SK-N-SH treated with all-trans-retinoic acid at 6 μM for 48 hours (cell line): Measurements from ENCODE around the gene PLEKHG4B.

Source experiments
- ATAC-seq: fragments of 200-7000 bp; cut with Tn5 transposase; 3 replicates; pipeline ENCODE4 v1.9.1; 2020; ENCODE audit warnings: mild to moderate bottlenecking, moderate library complexity
- ARNTL ChIP-seq: fragments of 450-650 bp; formaldehyde crosslinking; IDR thresholded peaks from 2 replicates; pipeline ENCODE4 v1.5.0; 2020; ENCODE audit warnings: low read depth, mild to moderate bottlenecking, moderate library complexity, borderline replicate concordance
- BACH2 ChIP-seq: fragments of 250-450 bp; sonication (Bioruptor Pico); IDR thresholded peaks from 2 replicates; pipeline ENCODE4 v1.9.0; 2021; ENCODE audit warnings: mild to moderate bottlenecking, borderline replicate concordance
- CREB5 ChIP-seq: fragments of 250-450 bp; sonication (Bioruptor Pico); IDR thresholded peaks from 2 replicates; pipeline ENCODE4 v1.5.1; 2020; ENCODE audit warnings: low read depth, mild to moderate bottlenecking, moderate library complexity
- ESRRG ChIP-seq: fragments of 250-450 bp; sonication (Bioruptor Pico); IDR thresholded peaks from 2 replicates; pipeline ENCODE4 v1.6.1; 2021; ENCODE audit warnings: mild to moderate bottlenecking
- GLIS3 ChIP-seq: fragments of 250-450 bp; sonication (Bioruptor Pico); IDR thresholded peaks from 2 replicates; pipeline ENCODE4 v1.5.0; 2020; ENCODE audit warnings: mild to moderate bottlenecking, moderate library complexity
- ISL1 ChIP-seq: fragments of 250-450 bp; sonication (Bioruptor Pico); IDR thresholded peaks from 2 replicates; pipeline ENCODE4 v2.1.2; 2022; ENCODE audit warnings: mild to moderate bottlenecking, moderate library complexity
- RARB ChIP-seq: fragments of 250-450 bp; sonication (Bioruptor Pico); IDR thresholded peaks from 2 replicates; pipeline ENCODE4 v1.8.0; 2021; ENCODE audit warnings: mild to moderate bottlenecking, moderate library complexity
- SNAI2 ChIP-seq: fragments of 250-450 bp; sonication (Bioruptor Pico); IDR thresholded peaks from 2 replicates; pipeline ENCODE4 v1.5.0; 2020; ENCODE audit warnings: mild to moderate bottlenecking, moderate library complexity
- TCF4 ChIP-seq: fragments of 250-450 bp; sonication (Bioruptor Pico); IDR thresholded peaks from 2 replicates; pipeline ENCODE4 v1.8.0; 2021; ENCODE audit warnings: mild to moderate bottlenecking, moderate library complexity, borderline replicate concordance
- TOX ChIP-seq: fragments of 250-450 bp; sonication (Bioruptor Pico); IDR thresholded peaks from 2 replicates; pipeline ENCODE4 v1.8.0; 2021; ENCODE audit warnings: mild to moderate bottlenecking, moderate library complexity, borderline replicate concordance
- TSHZ2 ChIP-seq: fragments of 250-450 bp; sonication (Bioruptor Pico); IDR thresholded peaks from 2 replicates; pipeline ENCODE4 v1.5.0; 2020; ENCODE audit warnings: mild to moderate bottlenecking, moderate library complexity
- ZC3H10 ChIP-seq: fragments of 250-450 bp; sonication (Bioruptor Pico); IDR thresholded peaks from 2 replicates; pipeline ENCODE4 v1.5.1; 2021; ENCODE audit warnings: mild to moderate bottlenecking, moderate library complexity
- ZFP3 ChIP-seq: fragments of 250-450 bp; sonication (Bioruptor Pico); IDR thresholded peaks from 2 replicates; pipeline ENCODE4 v1.5.0; 2020; ENCODE audit warnings: mild to moderate bottlenecking, moderate library complexity
- ZFP30 ChIP-seq: fragments of 450-650 bp; formaldehyde crosslinking; IDR thresholded peaks from 2 replicates; pipeline ENCODE4 v1.5.0; 2022; ENCODE audit warnings: mild to moderate bottlenecking, moderate library complexity
- ZNF565 ChIP-seq: fragments of 450-650 bp; formaldehyde crosslinking; conservative IDR thresholded peaks from 2 replicates; pipeline ENCODE4 v1.5.0; 2020; ENCODE audit warnings: low read depth, mild to moderate bottlenecking, moderate library complexity
- ZNF70 ChIP-seq: fragments of 450-650 bp; formaldehyde crosslinking; IDR thresholded peaks from 2 replicates; pipeline ENCODE4 v1.5.0; 2020; ENCODE audit warnings: mild to moderate bottlenecking, moderate library complexity
- ZNF8 ChIP-seq: fragments of 450-650 bp; formaldehyde crosslinking; IDR thresholded peaks from 2 replicates; pipeline ENCODE4 v1.5.0; 2020; ENCODE audit warnings: mild to moderate bottlenecking, moderate library complexity
- TF ChIP-seq, protein P1 (sequence below): fragments of 250-450 bp; sonication (Bioruptor Pico); IDR thresholded peaks from 2 replicates; pipeline ENCODE4 v1.8.0; 2021; ENCODE audit warnings: low read depth, mild to moderate bottlenecking, moderate library complexity, borderline replicate concordance
- TF ChIP-seq, protein P2 (sequence below): fragments of 250-450 bp; sonication (Bioruptor Pico); IDR thresholded peaks from 2 replicates; pipeline ENCODE4 v1.8.0; 2020; ENCODE audit warnings: mild to moderate bottlenecking, moderate library complexity, borderline replicate concordance
- TF ChIP-seq, protein P3 (sequence below): fragments of 250-450 bp; sonication (Bioruptor Pico); IDR thresholded peaks from 2 replicates; pipeline ENCODE4 v1.5.1; 2021; ENCODE audit warnings: mild to moderate bottlenecking, moderate library complexity

Gene PLEKHG4B

DNA sequence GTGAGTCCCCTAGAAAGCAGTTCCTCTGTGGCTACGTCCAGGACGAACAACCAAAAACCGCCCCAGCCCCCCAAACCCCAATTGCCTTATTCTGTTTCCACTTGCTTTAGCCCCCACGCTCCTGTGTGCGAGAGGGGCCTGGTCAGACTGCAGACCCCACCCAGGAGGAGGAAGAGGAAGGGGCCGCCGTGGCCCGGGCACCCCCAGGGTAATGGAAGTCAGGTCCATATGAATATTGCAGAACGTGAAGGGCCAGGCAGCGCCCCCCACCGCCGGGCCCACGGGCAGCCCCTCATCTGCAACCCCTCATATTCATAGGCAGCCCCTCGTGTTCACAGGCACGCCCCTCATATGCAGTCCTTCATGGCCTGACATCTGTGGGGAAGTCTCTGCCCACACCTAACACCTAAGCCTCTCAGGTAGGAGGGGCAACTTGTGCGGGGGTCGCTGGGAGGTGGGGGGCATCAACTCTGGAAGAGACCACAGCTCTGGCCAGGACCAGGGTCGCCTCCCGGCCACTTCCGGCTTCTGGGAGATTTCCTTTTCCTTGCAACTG lies 37.7 kb upstream of the PLEKHG4B start:
- no peak for TF ChIP-seq ZNF70
- no peak for TF ChIP-seq ZC3H10
- ATAC-seq = no peak

DNA sequence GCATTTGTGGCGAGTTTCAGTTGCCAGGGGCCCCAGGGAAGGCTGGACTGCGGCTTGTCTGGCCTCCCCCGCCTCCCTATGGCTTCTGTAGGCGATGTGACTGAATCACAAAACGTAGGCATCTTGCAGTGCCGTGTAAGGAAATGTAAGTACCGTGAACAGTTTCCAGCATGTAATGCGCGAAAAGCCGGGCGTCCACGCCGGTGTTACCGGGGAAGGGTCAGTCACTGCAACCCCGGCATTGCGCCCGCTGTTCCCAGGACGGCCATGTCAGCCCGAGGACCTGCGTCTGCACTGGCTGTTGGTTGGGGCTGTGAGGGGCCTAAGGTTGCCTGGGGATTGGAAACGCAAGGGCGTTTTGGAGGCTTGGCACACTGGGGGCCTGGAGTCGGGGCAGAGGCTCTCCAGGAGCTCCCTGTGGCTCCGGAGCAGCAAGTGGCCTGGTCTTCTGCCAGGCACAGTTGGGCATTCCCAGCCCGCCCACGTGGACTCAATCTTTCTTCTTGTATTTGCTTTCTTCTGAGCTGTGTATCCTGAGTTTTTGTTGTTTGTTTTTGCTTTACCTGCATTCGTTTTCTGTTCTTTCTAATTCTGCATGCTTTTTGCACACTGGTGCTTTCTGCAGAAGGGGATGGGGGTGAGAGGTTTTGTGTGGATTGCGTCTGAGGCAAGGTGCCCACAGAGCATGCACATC lies 36.9 kb upstream of the PLEKHG4B start:
- TF ChIP-seq ESRRG (CRISPR knock-in tag) = no peak
- no peak for TF ChIP-seq SNAI2 (CRISPR knock-in tag)
- TF ChIP-seq, protein P1, sequence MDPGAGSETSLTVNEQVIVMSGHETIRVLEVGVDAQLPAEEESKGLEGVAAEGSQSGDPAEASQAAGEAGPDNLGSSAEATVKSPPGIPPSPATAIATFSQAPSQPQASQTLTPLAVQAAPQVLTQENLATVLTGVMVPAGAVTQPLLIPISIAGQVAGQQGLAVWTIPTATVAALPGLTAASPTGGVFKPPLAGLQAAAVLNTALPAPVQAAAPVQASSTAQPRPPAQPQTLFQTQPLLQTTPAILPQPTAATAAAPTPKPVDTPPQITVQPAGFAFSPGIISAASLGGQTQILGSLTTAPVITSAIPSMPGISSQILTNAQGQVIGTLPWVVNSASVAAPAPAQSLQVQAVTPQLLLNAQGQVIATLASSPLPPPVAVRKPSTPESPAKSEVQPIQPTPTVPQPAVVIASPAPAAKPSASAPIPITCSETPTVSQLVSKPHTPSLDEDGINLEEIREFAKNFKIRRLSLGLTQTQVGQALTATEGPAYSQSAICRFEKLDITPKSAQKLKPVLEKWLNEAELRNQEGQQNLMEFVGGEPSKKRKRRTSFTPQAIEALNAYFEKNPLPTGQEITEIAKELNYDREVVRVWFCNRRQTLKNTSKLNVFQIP (CRISPR knock-in tag) = no peak
- TF ChIP-seq ZNF8 = no peak
- no peak for TF ChIP-seq ZFP30 (CRISPR knock-in tag)
- TF ChIP-seq, protein P2, sequence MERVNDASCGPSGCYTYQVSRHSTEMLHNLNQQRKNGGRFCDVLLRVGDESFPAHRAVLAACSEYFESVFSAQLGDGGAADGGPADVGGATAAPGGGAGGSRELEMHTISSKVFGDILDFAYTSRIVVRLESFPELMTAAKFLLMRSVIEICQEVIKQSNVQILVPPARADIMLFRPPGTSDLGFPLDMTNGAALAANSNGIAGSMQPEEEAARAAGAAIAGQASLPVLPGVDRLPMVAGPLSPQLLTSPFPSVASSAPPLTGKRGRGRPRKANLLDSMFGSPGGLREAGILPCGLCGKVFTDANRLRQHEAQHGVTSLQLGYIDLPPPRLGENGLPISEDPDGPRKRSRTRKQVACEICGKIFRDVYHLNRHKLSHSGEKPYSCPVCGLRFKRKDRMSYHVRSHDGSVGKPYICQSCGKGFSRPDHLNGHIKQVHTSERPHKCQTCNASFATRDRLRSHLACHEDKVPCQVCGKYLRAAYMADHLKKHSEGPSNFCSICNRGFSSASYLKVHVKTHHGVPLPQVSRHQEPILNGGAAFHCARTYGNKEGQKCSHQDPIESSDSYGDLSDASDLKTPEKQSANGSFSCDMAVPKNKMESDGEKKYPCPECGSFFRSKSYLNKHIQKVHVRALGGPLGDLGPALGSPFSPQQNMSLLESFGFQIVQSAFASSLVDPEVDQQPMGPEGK (CRISPR knock-in tag) = no peak
- no peak for TF ChIP-seq ZC3H10
- no peak for TF ChIP-seq TCF4 (CRISPR knock-in tag)
- TF ChIP-seq GLIS3 = no peak
- TF ChIP-seq TOX (CRISPR knock-in tag) = no peak
- no peak for TF ChIP-seq CREB5 (CRISPR knock-in tag)
- TF ChIP-seq BACH2 (CRISPR knock-in tag) = no peak
- TF ChIP-seq ZNF70 = no peak
- no peak for TF ChIP-seq ZFP3 (CRISPR knock-in tag)
- no peak for TF ChIP-seq ARNTL (CRISPR knock-in tag)
- TF ChIP-seq ISL1 (CRISPR knock-in tag) = no peak
- no peak for ATAC-seq

GRCh38 chr5:56561-57290 lies 35.2 kb upstream of the PLEKHG4B start:
- ATAC-seq = no peak
- TF ChIP-seq RARB (CRISPR knock-in tag) (no peak), BACH2 (CRISPR knock-in tag) (no peak), ARNTL (CRISPR knock-in tag) (no peak), CREB5 (CRISPR knock-in tag) (no peak), ZNF8 (no peak), ZNF565 (CRISPR knock-in tag) (no peak), ZC3H10 (no peak), GLIS3 (no peak), ZNF70 (no peak), SNAI2 (CRISPR knock-in tag) (no peak), TSHZ2 (CRISPR knock-in tag) (no peak), ZFP30 (CRISPR knock-in tag) (no peak), TCF4 (CRISPR knock-in tag) (no peak), ZFP3 (CRISPR knock-in tag) (no peak), TOX (CRISPR knock-in tag) (no peak)
- TF ChIP-seq, protein P1 (CRISPR knock-in tag) = no peak
- TF ChIP-seq, protein P2 (CRISPR knock-in tag) = no peak
- TF ChIP-seq, protein P3, sequence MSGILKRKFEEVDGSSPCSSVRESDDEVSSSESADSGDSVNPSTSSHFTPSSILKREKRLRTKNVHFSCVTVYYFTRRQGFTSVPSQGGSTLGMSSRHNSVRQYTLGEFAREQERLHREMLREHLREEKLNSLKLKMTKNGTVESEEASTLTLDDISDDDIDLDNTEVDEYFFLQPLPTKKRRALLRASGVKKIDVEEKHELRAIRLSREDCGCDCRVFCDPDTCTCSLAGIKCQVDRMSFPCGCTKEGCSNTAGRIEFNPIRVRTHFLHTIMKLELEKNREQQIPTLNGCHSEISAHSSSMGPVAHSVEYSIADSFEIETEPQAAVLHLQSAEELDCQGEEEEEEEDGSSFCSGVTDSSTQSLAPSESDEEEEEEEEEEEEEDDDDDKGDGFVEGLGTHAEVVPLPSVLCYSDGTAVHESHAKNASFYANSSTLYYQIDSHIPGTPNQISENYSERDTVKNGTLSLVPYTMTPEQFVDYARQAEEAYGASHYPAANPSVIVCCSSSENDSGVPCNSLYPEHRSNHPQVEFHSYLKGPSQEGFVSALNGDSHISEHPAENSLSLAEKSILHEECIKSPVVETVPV = no peak
